Liver (tissue), 9 donors: ENCODE data around the gene PDGFD. TPM values are rescaled to one million over a fixed set of nuclear protein-coding genes. Genes with fewer than 3 reads are reported as not detected.

Source experiments
- DNase-seq: peaks from one replicate; pipeline ENCODE4 v3.0.0-alpha.2; 2017; ENCODE audit warnings: low spot score
- H3K27ac ChIP-seq, 2 donors: one replicate each; pipeline ENCODE4 v1.7.0; 2013; ENCODE audit warnings: inconsistent platforms in 2 of 2, low read length in 2 of 2, control low read depth in 1 of 2, low read depth in 1 of 2, mild to moderate bottlenecking in 1 of 2
- H3K27me3 ChIP-seq, 4 donors: one replicate each; pipeline versions ENCODE4 v1.6.1 to v1.7.0; 2013; ENCODE audit warnings: low read length in 3 of 4, inconsistent platforms in 1 of 4, mild to moderate bottlenecking in 1 of 4, moderate library complexity in 1 of 4; ENCODE audit not compliant: control insufficient read depth in 4 of 4, insufficient read depth in 4 of 4
- H3K36me3 ChIP-seq, 4 donors: one replicate each; pipeline versions ENCODE4 v1.6.1 to v1.7.0; 2013; ENCODE audit warnings: low read length in 3 of 4, mild to moderate bottlenecking in 3 of 4, low read depth in 1 of 4, moderate library complexity in 1 of 4; ENCODE audit not compliant: control insufficient read depth in 4 of 4, insufficient read depth in 3 of 4
- H3K4me1 ChIP-seq, 4 donors: one replicate each; pipeline versions ENCODE4 v1.6.1 to v1.7.0; 2013; ENCODE audit warnings: low read length in 3 of 4, mild to moderate bottlenecking in 3 of 4, moderate library complexity in 1 of 4; ENCODE audit not compliant: control insufficient read depth in 4 of 4, insufficient read depth in 4 of 4
- H3K4me3 ChIP-seq, 3 donors: one replicate each; pipeline versions ENCODE4 v1.6.1 to v1.7.0; 2013; ENCODE audit warnings: low read length in 3 of 3, control low read depth in 1 of 3, low read depth in 1 of 3, mild to moderate bottlenecking in 1 of 3
- H3K9ac ChIP-seq, 2 donors: one replicate each; pipeline ENCODE4 v1.7.0; 2013; ENCODE audit warnings: low read length in 2 of 2, mild to moderate bottlenecking in 2 of 2, moderate library complexity in 2 of 2, control low read depth in 1 of 2, low read depth in 1 of 2
- H3K9me3 ChIP-seq, 4 donors: one replicate each; pipeline versions ENCODE4 v1.6.1 to v1.7.0; 2013; ENCODE audit warnings: low read length in 3 of 4; ENCODE audit not compliant: control insufficient read depth in 4 of 4
- ATF3 ChIP-seq: IDR thresholded peaks from 2 replicates; pipeline ENCODE4 v1.6.1; 2016; ENCODE audit warnings: antibody characterized with exemption
- CTCF ChIP-seq: fragments of 150-350 bp; IDR thresholded peaks from 2 replicates; pipeline ENCODE4 v1.5.1; 2017; ENCODE audit warnings: improper control_type of control experiment, low read depth, low read length; ENCODE audit not compliant: missing input control
- EGR1 ChIP-seq, 2 donors: IDR thresholded peaks; 2 replicates each; pipeline ENCODE4 v1.6.1; 2016 to 2018; ENCODE audit warnings: antibody characterized with exemption in 2 of 2, low read depth in 2 of 2
- FOXA1 ChIP-seq: IDR thresholded peaks from 2 replicates; pipeline ENCODE4 v1.6.1; 2016; ENCODE audit warnings: antibody characterized with exemption
- FOXA2 ChIP-seq: IDR thresholded peaks from 2 replicates; pipeline ENCODE4 v1.6.1; 2016; ENCODE audit warnings: antibody characterized with exemption
- GABPA ChIP-seq, 2 donors: IDR thresholded peaks in 1 of 2; conservative IDR thresholded peaks in 1 of 2; 2 replicates each; pipeline ENCODE4 v1.6.1; 2016; ENCODE audit warnings: antibody characterized with exemption in 2 of 2, mild to moderate bottlenecking in 1 of 2, moderate library complexity in 1 of 2
- HNF4A ChIP-seq, 2 donors: conservative IDR thresholded peaks; 2 replicates each; pipeline ENCODE4 v1.6.1; 2016; ENCODE audit warnings: antibody characterized with exemption in 2 of 2, mild to moderate bottlenecking in 2 of 2
- HNF4G ChIP-seq: IDR thresholded peaks from 2 replicates; pipeline ENCODE4 v1.6.1; 2016; ENCODE audit warnings: antibody characterized with exemption
- JUND ChIP-seq, 2 donors: IDR thresholded peaks; 2 replicates each; pipeline ENCODE4 v1.6.1; 2016; ENCODE audit warnings: antibody characterized with exemption in 2 of 2
- MAX ChIP-seq: IDR thresholded peaks from 2 replicates; pipeline ENCODE4 v1.6.1; 2016; ENCODE audit warnings: antibody characterized with exemption
- NR2F2 ChIP-seq: IDR thresholded peaks from 2 replicates; pipeline ENCODE4 v1.6.1; 2016; ENCODE audit warnings: antibody characterized with exemption
- RAD21 ChIP-seq, 2 donors: IDR thresholded peaks; 2 replicates each; pipeline ENCODE4 v1.6.1; 2016; ENCODE audit warnings: antibody characterized with exemption in 2 of 2, mild to moderate bottlenecking in 2 of 2
- RXRA ChIP-seq, 2 donors: IDR thresholded peaks; 2 replicates each; pipeline ENCODE4 v1.6.1; 2017 to 2018; ENCODE audit warnings: antibody characterized with exemption in 2 of 2, mild to moderate bottlenecking in 1 of 2
- SP1 ChIP-seq: IDR thresholded peaks from 2 replicates; pipeline ENCODE4 v1.6.1; 2018; ENCODE audit warnings: antibody characterized with exemption, mild to moderate bottlenecking
- TAF1 ChIP-seq: conservative IDR thresholded peaks from 2 replicates; pipeline ENCODE4 v1.6.1; 2016; ENCODE audit warnings: antibody characterized with exemption, mild to moderate bottlenecking
- YY1 ChIP-seq: IDR thresholded peaks from 2 replicates; pipeline ENCODE4 v1.6.1; 2016; ENCODE audit warnings: antibody characterized with exemption, mild to moderate bottlenecking
- WGBS: extraction: QIAGEN DNeasy Blood & Tissue Kit; methylation state at CpG from one replicate; pipeline ENCODE4 v1.1.7; 2013; 5-methylcytosine and 5-hydroxymethylcytosine counted together
- polyA plus RNA-seq, 2 donors: library from polyadenylated mRNA; stranded (reverse) in 1 of 2; unstranded in 1 of 2; fragments of 200-250 nt in 1 of 2; fragments of >200 nt in 1 of 2; fragmentation: Nextera tagmentation in 1 of 2; extraction: Ambion mirVana in 1 of 2; gene quantifications; one replicate each; pipeline versions ENCODE4 v1.2.1 to v1.2.3, GENCODE V29; 2013 to 2015
- total RNA-seq, 2 donors: library from RNA; depleted of rRNA; stranded (reverse); fragments of >200 nt; gene quantifications; one replicate each; pipeline ENCODE4 v1.2.3, GENCODE V29; 2014
- TF ChIP-seq, protein P1 (sequence below): IDR thresholded peaks from 2 replicates; pipeline ENCODE4 v1.6.1; 2016; ENCODE audit warnings: antibody characterized with exemption
- TF ChIP-seq, protein P2 (sequence below): IDR thresholded peaks from 2 replicates; pipeline ENCODE4 v1.6.1; 2016; ENCODE audit warnings: antibody characterized with exemption, mild to moderate bottlenecking
- donor health status: healthy.
- donor health status: healthy.
- donor health status: healthy.
- donor health status: healthy.
- donor health status: healthy.

Gene PDGFD
- total and polyA plus RNA-seq, 4 donors: 1.0 to 3.3 (median 2.1) TPM

DNA sequence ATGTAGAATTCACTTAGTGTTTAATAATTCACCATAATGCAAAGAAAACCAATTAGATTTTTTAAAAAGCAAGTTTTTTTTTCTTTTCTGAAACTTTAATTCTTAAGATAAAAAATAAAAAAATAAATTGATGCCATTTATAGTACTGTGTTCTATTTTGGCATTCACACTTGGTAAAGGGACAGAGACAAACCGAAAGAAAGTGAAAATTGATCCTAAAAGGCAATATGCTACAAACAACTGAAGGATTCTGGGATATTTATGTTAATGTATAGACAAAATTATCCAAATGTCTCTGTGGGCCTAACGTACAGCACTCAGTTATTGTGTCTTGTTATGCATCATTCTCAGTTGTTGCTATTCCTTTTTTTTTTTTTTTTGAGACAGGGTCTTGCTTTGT is 169.4 kb downstream of the PDGFD start:
- 84% methylated on average over 2 of the region's 2 CpGs for WGBS
- no peak for DNase-seq
- Histone ChIP-seq H3K36me3 (no peaks in the 10 kb centered on the region), H3K9me3 (peaks cover 0 to 3% (median 0%) of the 10 kb centered on the region in 4 donors), H3K9ac (no peak overlapping the region), H3K4me1 (no peaks in the 10 kb centered on the region), H3K27me3 (no peaks in the 10 kb centered on the region), H3K27ac (no peak overlapping the region), H3K4me3 (no peak overlapping the region)
- TF ChIP-seq, protein P1, sequence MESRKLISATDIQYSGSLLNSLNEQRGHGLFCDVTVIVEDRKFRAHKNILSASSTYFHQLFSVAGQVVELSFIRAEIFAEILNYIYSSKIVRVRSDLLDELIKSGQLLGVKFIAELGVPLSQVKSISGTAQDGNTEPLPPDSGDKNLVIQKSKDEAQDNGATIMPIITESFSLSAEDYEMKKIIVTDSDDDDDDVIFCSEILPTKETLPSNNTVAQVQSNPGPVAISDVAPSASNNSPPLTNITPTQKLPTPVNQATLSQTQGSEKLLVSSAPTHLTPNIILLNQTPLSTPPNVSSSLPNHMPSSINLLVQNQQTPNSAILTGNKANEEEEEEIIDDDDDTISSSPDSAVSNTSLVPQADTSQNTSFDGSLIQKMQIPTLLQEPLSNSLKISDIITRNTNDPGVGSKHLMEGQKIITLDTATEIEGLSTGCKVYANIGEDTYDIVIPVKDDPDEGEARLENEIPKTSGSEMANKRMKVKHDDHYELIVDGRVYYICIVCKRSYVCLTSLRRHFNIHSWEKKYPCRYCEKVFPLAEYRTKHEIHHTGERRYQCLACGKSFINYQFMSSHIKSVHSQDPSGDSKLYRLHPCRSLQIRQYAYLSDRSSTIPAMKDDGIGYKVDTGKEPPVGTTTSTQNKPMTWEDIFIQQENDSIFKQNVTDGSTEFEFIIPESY: no peak
- TF ChIP-seq RXRA (IDR thresholded peaks at IDR 0.05) (no peak), GABPA (IDR thresholded peaks at IDR 0.05 in 1 of 2, conservative IDR thresholded peaks at IDR 0.05 in 1 of 2) (no peak), TAF1 (no peak), YY1 (no peak), RAD21 (IDR thresholded peaks at IDR 0.05) (no peak), FOXA1 (no peak), HNF4A (conservative IDR thresholded peaks at IDR 0.05) (no peak), FOXA2 (no peak), MAX (no peak), CTCF (no peak), NR2F2 (no peak), ATF3 (no peak), SP1 (no peak), HNF4G (no peak), JUND (IDR thresholded peaks at IDR 0.05) (no peak), EGR1 (IDR thresholded peaks at IDR 0.05; ENCODE audit: low read depth in 2 of 2) (no peak)
- TF ChIP-seq, protein P2, sequence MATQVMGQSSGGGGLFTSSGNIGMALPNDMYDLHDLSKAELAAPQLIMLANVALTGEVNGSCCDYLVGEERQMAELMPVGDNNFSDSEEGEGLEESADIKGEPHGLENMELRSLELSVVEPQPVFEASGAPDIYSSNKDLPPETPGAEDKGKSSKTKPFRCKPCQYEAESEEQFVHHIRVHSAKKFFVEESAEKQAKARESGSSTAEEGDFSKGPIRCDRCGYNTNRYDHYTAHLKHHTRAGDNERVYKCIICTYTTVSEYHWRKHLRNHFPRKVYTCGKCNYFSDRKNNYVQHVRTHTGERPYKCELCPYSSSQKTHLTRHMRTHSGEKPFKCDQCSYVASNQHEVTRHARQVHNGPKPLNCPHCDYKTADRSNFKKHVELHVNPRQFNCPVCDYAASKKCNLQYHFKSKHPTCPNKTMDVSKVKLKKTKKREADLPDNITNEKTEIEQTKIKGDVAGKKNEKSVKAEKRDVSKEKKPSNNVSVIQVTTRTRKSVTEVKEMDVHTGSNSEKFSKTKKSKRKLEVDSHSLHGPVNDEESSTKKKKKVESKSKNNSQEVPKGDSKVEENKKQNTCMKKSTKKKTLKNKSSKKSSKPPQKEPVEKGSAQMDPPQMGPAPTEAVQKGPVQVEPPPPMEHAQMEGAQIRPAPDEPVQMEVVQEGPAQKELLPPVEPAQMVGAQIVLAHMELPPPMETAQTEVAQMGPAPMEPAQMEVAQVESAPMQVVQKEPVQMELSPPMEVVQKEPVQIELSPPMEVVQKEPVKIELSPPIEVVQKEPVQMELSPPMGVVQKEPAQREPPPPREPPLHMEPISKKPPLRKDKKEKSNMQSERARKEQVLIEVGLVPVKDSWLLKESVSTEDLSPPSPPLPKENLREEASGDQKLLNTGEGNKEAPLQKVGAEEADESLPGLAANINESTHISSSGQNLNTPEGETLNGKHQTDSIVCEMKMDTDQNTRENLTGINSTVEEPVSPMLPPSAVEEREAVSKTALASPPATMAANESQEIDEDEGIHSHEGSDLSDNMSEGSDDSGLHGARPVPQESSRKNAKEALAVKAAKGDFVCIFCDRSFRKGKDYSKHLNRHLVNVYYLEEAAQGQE: no peak
